ENCODE measurements around the gene OTOP3. TPM values are rescaled to one million over a fixed set of nuclear protein-coding genes. Genes with fewer than 3 reads are reported as not detected.

The OTOP3 gene
- polyA plus RNA-seq, 3 donors: not detected

- H4K20me1 ChIP-seq (ENCODE audit: insufficient read depth, low read length): no peaks in the 10 kb centered on the region
- intact Hi-C loops (cut with micrococcal nuclease): no loop called here
- no peak overlapping the region for H3K27ac ChIP-seq (ENCODE audit: low read depth in 1 of 2, low read length in 2 of 2)
- 29% methylated on average over 9 of the region's 9 CpGs for WGBS (ENCODE audit: insufficient coverage)
- H3K4me2 ChIP-seq (replicated peaks; ENCODE audit: extremely low read depth, low read length, poor library complexity, severe bottlenecking): peak overlapping the region; percentile 78
- Mint-ChIP-seq H3K36me3 (peaks cover 0 to 6% of the 10 kb centered on the region in 2 donors), H3K27me3 (ENCODE audit: low read depth in 3 of 3) (peaks cover 53 to 71% (median 63%) of the 10 kb centered on the region in 3 donors), H3K4me1 (peaks cover 9% of the 10 kb centered on the region), H3K9me3 (peaks cover 0 to 13% (median 5%) of the 10 kb centered on the region in 7 donors), H3K27ac (no peak overlapping the region), H3K4me3 (peak overlapping the region in 1 of 2 donors; percentile 71)
- peak overlapping the region in 1 of 3 experiments; percentile 69 for H3K4me3 ChIP-seq (replicated peaks in 1 of 3; ENCODE audit: low read depth in 2 of 3, low read length in 3 of 3)
- DNase-seq: no peak
- no peaks in the 10 kb centered on the region for H3K79me2 ChIP-seq (ENCODE audit: insufficient read depth, low read length)
- no peak overlapping the region for H3K9ac ChIP-seq (ENCODE audit: insufficient read depth, low read length, poor library complexity, severe bottlenecking)
- H2AFZ ChIP-seq (ENCODE audit: insufficient read depth, low read depth, low read length, poor library complexity, severe bottlenecking): no peak overlapping the region
- H3K4me1 ChIP-seq (ENCODE audit: control insufficient read depth in 1 of 2, insufficient read depth in 2 of 2, low read length in 2 of 2): peaks cover 12 to 17% of the 10 kb centered on the region in 2 donors
- peaks cover 0 to 6% of the 10 kb centered on the region in 2 donors for H3K9me3 ChIP-seq (replicated peaks in 1 of 2; ENCODE audit: control insufficient read depth in 1 of 2, insufficient read depth in 1 of 2, low read length in 2 of 2)
- no peaks in the 10 kb centered on the region for H3K36me3 ChIP-seq (replicated peaks in 1 of 2; ENCODE audit: control insufficient read depth in 1 of 2, insufficient read depth in 2 of 2, low read length in 2 of 2)
- no peak for TF ChIP-seq CTCF (IDR thresholded peaks at IDR 0.05)
- peaks cover 24 to 50% of the 10 kb centered on the region in 2 donors for H3K27me3 ChIP-seq (ENCODE audit: control insufficient read depth in 2 of 2, insufficient read depth in 2 of 2, low read length in 2 of 2)
Observed at GRCh38 chr17:74971842-74972106, 36.1 kb downstream of the OTOP3 start.

DNA sequence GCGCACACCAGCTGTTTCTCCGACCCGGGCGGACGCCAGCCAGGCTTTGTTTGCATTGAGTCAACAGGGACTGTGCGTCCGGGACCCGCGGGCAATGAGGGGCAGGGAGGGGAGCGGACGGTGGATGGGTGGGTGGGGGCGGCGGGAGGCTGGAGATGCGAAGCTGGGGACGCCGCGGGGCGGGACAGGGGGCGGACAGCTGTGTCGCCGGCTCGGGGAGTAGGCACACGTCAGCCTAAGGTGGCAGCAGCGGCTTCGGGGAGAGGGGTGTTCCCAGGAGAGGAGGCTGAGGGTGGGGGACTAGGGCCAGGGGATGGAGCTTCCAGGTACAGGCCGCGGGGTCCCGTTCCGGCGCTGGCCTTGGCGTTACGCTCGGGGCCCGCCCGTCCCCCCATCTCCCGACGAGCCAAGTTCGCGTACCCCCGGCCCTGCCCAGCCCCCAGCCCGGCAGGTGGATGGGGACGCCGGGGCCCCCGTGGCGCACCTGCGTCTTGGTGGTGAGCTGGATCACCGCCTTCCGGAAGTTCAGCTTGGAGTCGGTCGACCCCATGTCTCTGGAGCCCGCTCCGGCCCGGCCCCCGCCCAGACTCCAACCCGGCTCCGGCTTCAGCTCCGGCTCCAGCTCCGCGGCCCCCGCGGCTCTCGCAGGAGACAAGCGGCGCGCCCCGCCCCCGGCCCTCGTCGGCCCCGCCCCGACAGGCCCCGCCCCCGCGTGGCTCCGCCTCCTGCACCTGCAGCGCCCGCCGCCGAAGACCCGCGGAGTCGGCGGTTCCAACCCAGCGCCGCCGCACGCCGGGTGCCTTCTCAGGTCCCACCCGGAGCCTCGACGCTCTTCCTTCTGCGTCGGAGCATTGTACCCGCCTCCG lies 36.6 kb downstream of the OTOP3 start, which contains the start of gene HID1:
HID1 (minus strand) TSS at position 653 of the 866 bp plus-strand sequence; CDS start at position 550, 103 bp downstream.
- TF ChIP-seq CTCF (IDR thresholded peaks at IDR 0.05): no peak
- Histone ChIP-seq H3K36me3 (replicated peaks in 1 of 2; ENCODE audit: control insufficient read depth in 1 of 2, insufficient read depth in 2 of 2, low read length in 2 of 2) (no peaks in the 10 kb centered on the region), H4K20me1 (ENCODE audit: insufficient read depth, low read length) (no peaks in the 10 kb centered on the region), H3K4me3 (replicated peaks in 1 of 3; ENCODE audit: low read depth in 2 of 3, low read length in 3 of 3) (peak within 1 kb of the TSS; percentile 9 to 69 (median 24)), H3K27me3 (ENCODE audit: control insufficient read depth in 2 of 2, insufficient read depth in 2 of 2, low read length in 2 of 2) (peaks cover 24 to 50% of the 10 kb centered on the region in 2 donors), H3K4me1 (ENCODE audit: control insufficient read depth in 1 of 2, insufficient read depth in 2 of 2, low read length in 2 of 2) (peaks cover 12 to 17% of the 10 kb centered on the region in 2 donors), H3K4me2 (replicated peaks; ENCODE audit: extremely low read depth, low read length, poor library complexity, severe bottlenecking) (peak within 1 kb of the TSS; percentile 78), H3K79me2 (ENCODE audit: insufficient read depth, low read length) (no peaks in the 10 kb centered on the region), H3K9me3 (replicated peaks in 1 of 2; ENCODE audit: control insufficient read depth in 1 of 2, insufficient read depth in 1 of 2, low read length in 2 of 2) (peaks cover 0 to 6% of the 10 kb centered on the region in 2 donors), H3K9ac (ENCODE audit: insufficient read depth, low read length, poor library complexity, severe bottlenecking) (no peak within 1 kb of the TSS), H2AFZ (ENCODE audit: insufficient read depth, low read depth, low read length, poor library complexity, severe bottlenecking) (peak within 1 kb of the TSS; percentile 61), H3K27ac (ENCODE audit: low read depth in 1 of 2, low read length in 2 of 2) (no peak within 1 kb of the TSS)
- H3K27me3 Mint-ChIP-seq (ENCODE audit: low read depth in 3 of 3): peaks cover 57 to 76% (median 67%) of the 10 kb centered on the region in 3 donors
- H3K27ac Mint-ChIP-seq: peak within 1 kb of the TSS in 1 of 7 donors; percentile 63
- intact Hi-C loops (cut with micrococcal nuclease): no loop called here
- H3K9me3 Mint-ChIP-seq: peaks cover 0 to 13% (median 5%) of the 10 kb centered on the region in 7 donors
- H3K4me3 Mint-ChIP-seq: peak within 1 kb of the TSS; percentile 70 to 92
- peaks cover 9% of the 10 kb centered on the region for H3K4me1 Mint-ChIP-seq
- DNase-seq: no peak
- 2% methylated on average over 92 of the region's 95 CpGs for WGBS (ENCODE audit: insufficient coverage)
- peaks cover 0 to 6% of the 10 kb centered on the region in 2 donors for H3K36me3 Mint-ChIP-seq

All from CD14-positive monocyte (primary cell).